Cardiac septum (tissue), 1 donor: ENCODE results near the gene HIVEP3. TPM values are rescaled to one million over a fixed set of nuclear protein-coding genes. Genes with fewer than 3 reads are reported as not detected.
A peak's percentile ranks its signal among the peaks of the same experiment; 100 is the strongest.

Source experiments
- DNase-seq: peaks from one replicate; pipeline ENCODE4 v3.0.0-alpha.2; 2020; ENCODE audit warnings: low spot score
- intact Hi-C: fragments of 100-400 bp; cut with DNase I; formaldehyde crosslinking; loops from one replicate; pipeline ENCODE4 v1.14.0; 2022
- total RNA-seq: library from RNA; stranded (reverse); fragmentation: NEBNext Ultra II Directional; extraction: Animal tissue kit (Norgen Biotek cat#: 25700); gene quantifications from one replicate; pipeline ENCODE4 v1.2.1, GENCODE V29; 2021
- donor health status: DM: no; HTN: no; CAD: no.

The HIVEP3 gene
- total RNA-seq, 1 donor from 2014 or later, result 3.7 TPM

- DNase-seq, result no peak
- intact Hi-C loops, result no loop called here
Measured at GRCh38 chr1:41856151-41856943, 62.4 kb downstream of the HIVEP3 start.

- no peak for DNase-seq
- intact Hi-C loops, result no loop called here
Measured at GRCh38 chr1:41855713-41856112, 63.0 kb downstream of the HIVEP3 start.

- DNase-seq, result no peak
- intact Hi-C loops, result no loop called here
Measured at GRCh38 chr1:41853907-41854306, 64.8 kb downstream of the HIVEP3 start.

GRCh38 chr1:41852091-41852490 lies 66.6 kb downstream of the HIVEP3 start:
- no peak for DNase-seq
- intact Hi-C loops, result no loop called here

GRCh38 chr1:41851589-41851988 lies 67.1 kb downstream of the HIVEP3 start:
- intact Hi-C loops, result no loop called here
- no peak for DNase-seq

GRCh38 chr1:41850029-41850428 lies 68.7 kb downstream of the HIVEP3 start:
- intact Hi-C loops, result no loop called here

GRCh38 chr1:41849211-41849759 lies 69.4 kb downstream of the HIVEP3 start:
- intact Hi-C loops, result loop anchor here (2.0 kb wide), 1 partner anchor 20 kb away; no protein-coding TSS in a partner anchor
- DNase-seq, result no peak

More at GRCh38 chr1:41850029-41850428, 68.7 kb downstream of the HIVEP3 start:
- no peak for DNase-seq

- no peak for DNase-seq
- intact Hi-C loops, result loop anchor here (2.0 kb wide), 1 partner anchor 20 kb away; no protein-coding TSS in a partner anchor
Measured at GRCh38 chr1:41848216-41848952, 70.3 kb downstream of the HIVEP3 start.

- no peak for DNase-seq
- intact Hi-C loops, result loop anchor here (2.0 kb wide), 1 partner anchor 19 kb away; no protein-coding TSS in a partner anchor
Measured at GRCh38 chr1:41847733-41848132, 71.0 kb downstream of the HIVEP3 start.

GRCh38 chr1:41846625-41847405 lies 71.9 kb downstream of the HIVEP3 start:
- no peak for DNase-seq
- intact Hi-C loops, result no loop called here

- intact Hi-C loops, result no loop called here
- DNase-seq, result no peak
Measured at GRCh38 chr1:41844781-41845272, 73.9 kb downstream of the HIVEP3 start.

GRCh38 chr1:41844255-41844654 lies 74.5 kb downstream of the HIVEP3 start:
- intact Hi-C loops, result no loop called here
- DNase-seq, result peak; percentile 26

- intact Hi-C loops, result no loop called here
- no peak for DNase-seq
Measured at GRCh38 chr1:41842993-41843755, 75.5 kb downstream of the HIVEP3 start.

GRCh38 chr1:41842326-41842725 lies 76.4 kb downstream of the HIVEP3 start:
- intact Hi-C loops, result no loop called here
- DNase-seq, result peak; percentile 14

- intact Hi-C loops, result no loop called here
Measured at GRCh38 chr1:41840592-41841246, 78.0 kb downstream of the HIVEP3 start.

GRCh38 chr1:41838266-41838665 lies 80.5 kb downstream of the HIVEP3 start:
- intact Hi-C loops, result no loop called here
- no peak for DNase-seq

More at GRCh38 chr1:41840592-41841246, 78.0 kb downstream of the HIVEP3 start:
- DNase-seq, result peak; percentile 36

- DNase-seq, result peak; percentile 33
Measured at GRCh38 chr1:41837691-41838090, 81.0 kb downstream of the HIVEP3 start.

GRCh38 chr1:41835485-41835884 lies 83.2 kb downstream of the HIVEP3 start:
- DNase-seq, result peak; percentile 3
- intact Hi-C loops, result no loop called here

More at GRCh38 chr1:41837691-41838090, 81.0 kb downstream of the HIVEP3 start:
- intact Hi-C loops, result no loop called here
